Liver (tissue), 3 donors: ENCODE data around the gene CAMKMT.

Source experiments
- CTCF ChIP-seq: fragments of 150-350 bp; IDR thresholded peaks from 2 replicates; pipeline ENCODE4 v1.5.1; 2017; ENCODE audit warnings: improper control_type of control experiment, low read depth, low read length; ENCODE audit not compliant: missing input control
- FOXA1 ChIP-seq: IDR thresholded peaks from 2 replicates; pipeline ENCODE4 v1.6.1; 2016; ENCODE audit warnings: antibody characterized with exemption
- FOXA2 ChIP-seq: IDR thresholded peaks from 2 replicates; pipeline ENCODE4 v1.6.1; 2016; ENCODE audit warnings: antibody characterized with exemption
- GABPA ChIP-seq, 2 donors: IDR thresholded peaks in 1 of 2; conservative IDR thresholded peaks in 1 of 2; 2 replicates each; pipeline ENCODE4 v1.6.1; 2016; ENCODE audit warnings: antibody characterized with exemption in 2 of 2, mild to moderate bottlenecking in 1 of 2, moderate library complexity in 1 of 2
- HNF4A ChIP-seq, 2 donors: conservative IDR thresholded peaks; 2 replicates each; pipeline ENCODE4 v1.6.1; 2016; ENCODE audit warnings: antibody characterized with exemption in 2 of 2, mild to moderate bottlenecking in 2 of 2
- JUND ChIP-seq, 2 donors: IDR thresholded peaks; 2 replicates each; pipeline ENCODE4 v1.6.1; 2016; ENCODE audit warnings: antibody characterized with exemption in 2 of 2
- MAX ChIP-seq: IDR thresholded peaks from 2 replicates; pipeline ENCODE4 v1.6.1; 2016; ENCODE audit warnings: antibody characterized with exemption
- RAD21 ChIP-seq, 2 donors: IDR thresholded peaks; 2 replicates each; pipeline ENCODE4 v1.6.1; 2016; ENCODE audit warnings: antibody characterized with exemption in 2 of 2, mild to moderate bottlenecking in 2 of 2
- RXRA ChIP-seq, 2 donors: IDR thresholded peaks; 2 replicates each; pipeline ENCODE4 v1.6.1; 2017 to 2018; ENCODE audit warnings: antibody characterized with exemption in 2 of 2, mild to moderate bottlenecking in 1 of 2
- SP1 ChIP-seq: IDR thresholded peaks from 2 replicates; pipeline ENCODE4 v1.6.1; 2018; ENCODE audit warnings: antibody characterized with exemption, mild to moderate bottlenecking
- TAF1 ChIP-seq: conservative IDR thresholded peaks from 2 replicates; pipeline ENCODE4 v1.6.1; 2016; ENCODE audit warnings: antibody characterized with exemption, mild to moderate bottlenecking
- YY1 ChIP-seq: IDR thresholded peaks from 2 replicates; pipeline ENCODE4 v1.6.1; 2016; ENCODE audit warnings: antibody characterized with exemption, mild to moderate bottlenecking
- TF ChIP-seq, protein P1 (sequence below): IDR thresholded peaks from 2 replicates; pipeline ENCODE4 v1.6.1; 2016; ENCODE audit warnings: antibody characterized with exemption, mild to moderate bottlenecking
- TF ChIP-seq, protein P2 (sequence below): IDR thresholded peaks from 2 replicates; pipeline ENCODE4 v1.6.1; 2016; ENCODE audit warnings: antibody characterized with exemption
- donor health status: healthy.
- donor health status: healthy.

GRCh38 chr2:44321360-44321759 lies 40.4 kb upstream of the CAMKMT start:
- no peak for TF ChIP-seq CTCF
- TF ChIP-seq, protein P1, sequence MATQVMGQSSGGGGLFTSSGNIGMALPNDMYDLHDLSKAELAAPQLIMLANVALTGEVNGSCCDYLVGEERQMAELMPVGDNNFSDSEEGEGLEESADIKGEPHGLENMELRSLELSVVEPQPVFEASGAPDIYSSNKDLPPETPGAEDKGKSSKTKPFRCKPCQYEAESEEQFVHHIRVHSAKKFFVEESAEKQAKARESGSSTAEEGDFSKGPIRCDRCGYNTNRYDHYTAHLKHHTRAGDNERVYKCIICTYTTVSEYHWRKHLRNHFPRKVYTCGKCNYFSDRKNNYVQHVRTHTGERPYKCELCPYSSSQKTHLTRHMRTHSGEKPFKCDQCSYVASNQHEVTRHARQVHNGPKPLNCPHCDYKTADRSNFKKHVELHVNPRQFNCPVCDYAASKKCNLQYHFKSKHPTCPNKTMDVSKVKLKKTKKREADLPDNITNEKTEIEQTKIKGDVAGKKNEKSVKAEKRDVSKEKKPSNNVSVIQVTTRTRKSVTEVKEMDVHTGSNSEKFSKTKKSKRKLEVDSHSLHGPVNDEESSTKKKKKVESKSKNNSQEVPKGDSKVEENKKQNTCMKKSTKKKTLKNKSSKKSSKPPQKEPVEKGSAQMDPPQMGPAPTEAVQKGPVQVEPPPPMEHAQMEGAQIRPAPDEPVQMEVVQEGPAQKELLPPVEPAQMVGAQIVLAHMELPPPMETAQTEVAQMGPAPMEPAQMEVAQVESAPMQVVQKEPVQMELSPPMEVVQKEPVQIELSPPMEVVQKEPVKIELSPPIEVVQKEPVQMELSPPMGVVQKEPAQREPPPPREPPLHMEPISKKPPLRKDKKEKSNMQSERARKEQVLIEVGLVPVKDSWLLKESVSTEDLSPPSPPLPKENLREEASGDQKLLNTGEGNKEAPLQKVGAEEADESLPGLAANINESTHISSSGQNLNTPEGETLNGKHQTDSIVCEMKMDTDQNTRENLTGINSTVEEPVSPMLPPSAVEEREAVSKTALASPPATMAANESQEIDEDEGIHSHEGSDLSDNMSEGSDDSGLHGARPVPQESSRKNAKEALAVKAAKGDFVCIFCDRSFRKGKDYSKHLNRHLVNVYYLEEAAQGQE = no peak
- TF ChIP-seq TAF1 = no peak
- no peak for TF ChIP-seq YY1
- TF ChIP-seq MAX = no peak
- no peak for TF ChIP-seq JUND (IDR thresholded peaks at IDR 0.05)
- TF ChIP-seq GABPA (IDR thresholded peaks at IDR 0.05 in 1 of 2, conservative IDR thresholded peaks at IDR 0.05 in 1 of 2) = no peak
- no peak for TF ChIP-seq RXRA (IDR thresholded peaks at IDR 0.05)
- TF ChIP-seq, protein P2, sequence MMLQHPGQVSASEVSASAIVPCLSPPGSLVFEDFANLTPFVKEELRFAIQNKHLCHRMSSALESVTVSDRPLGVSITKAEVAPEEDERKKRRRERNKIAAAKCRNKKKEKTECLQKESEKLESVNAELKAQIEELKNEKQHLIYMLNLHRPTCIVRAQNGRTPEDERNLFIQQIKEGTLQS = no peak
- TF ChIP-seq FOXA2 = no peak
- TF ChIP-seq RAD21 (IDR thresholded peaks at IDR 0.05) = no peak
- no peak for TF ChIP-seq HNF4A (conservative IDR thresholded peaks at IDR 0.05)
- TF ChIP-seq FOXA1 = no peak
- TF ChIP-seq SP1 = no peak
